ENCODE measurements around the gene FAM222A. TPM values are rescaled to one million over a fixed set of nuclear protein-coding genes. Genes with fewer than 3 reads are reported as not detected.

FAM222A gene
- total RNA-seq, 1 donor from 2014 or later, result 2.5 TPM

DNA sequence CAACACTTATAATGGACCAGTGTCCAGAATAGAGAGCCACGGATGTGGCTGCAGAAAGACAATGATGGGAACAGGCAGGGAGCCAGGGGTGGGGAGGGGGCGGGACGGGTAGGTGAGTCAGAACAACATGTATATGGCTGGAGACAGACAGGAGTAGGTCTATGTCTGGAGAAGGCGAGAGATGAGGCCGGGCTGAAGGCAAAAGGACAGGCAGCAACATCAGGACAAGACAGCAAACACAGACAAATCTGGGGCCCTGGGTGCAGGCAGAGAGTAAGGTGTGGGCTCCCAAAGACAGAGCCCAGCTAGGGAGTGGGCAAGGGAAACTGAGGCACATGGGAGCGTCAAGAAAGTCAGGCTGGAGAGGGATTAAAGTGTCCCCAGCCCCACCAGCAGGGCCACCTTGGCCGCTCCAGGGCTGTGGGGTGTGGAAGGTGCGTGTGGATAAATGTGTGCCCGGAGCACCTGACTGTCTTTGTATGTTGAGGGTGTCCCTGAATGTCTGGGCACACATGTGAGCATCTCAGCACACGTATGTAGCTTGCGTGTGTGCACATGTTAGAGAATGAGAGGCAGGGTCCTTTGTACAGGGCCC, 44.1 kb downstream of the FAM222A start:
- Histone ChIP-seq H3K4me2 (peak overlapping the region; percentile 45), H3K36me3 (no peaks in the 10 kb centered on the region), H3K4me3 (no peak overlapping the region), H3K4me1 (peaks cover 28% of the 10 kb centered on the region), H3K79me2 (ENCODE audit: low read depth) (no peaks in the 10 kb centered on the region), H3F3A (ENCODE audit: low read depth) (no peaks in the 10 kb centered on the region), H3K27ac (no peak overlapping the region), H2AFZ (replicated peaks) (no peak overlapping the region), H3K27me3 (no peaks in the 10 kb centered on the region), H4K20me1 (ENCODE audit: low read depth) (peaks cover 36% of the 10 kb centered on the region), H3K9ac (no peak overlapping the region), H3K9me3 (ENCODE audit: low read depth) (peaks cover 12% of the 10 kb centered on the region)
- Mint-ChIP-seq H3K4me1 (peaks cover 6% of the 10 kb centered on the region), H3K4me3 (no peak overlapping the region), H3K36me3 (peaks cover 13% of the 10 kb centered on the region), H3K27me3 (ENCODE audit: insufficient read depth, low read depth) (peaks cover 4% of the 10 kb centered on the region), H3K9me3 (peaks cover 15% of the 10 kb centered on the region), H3K27ac (no peak overlapping the region)
- TF ChIP-seq, protein P1, sequence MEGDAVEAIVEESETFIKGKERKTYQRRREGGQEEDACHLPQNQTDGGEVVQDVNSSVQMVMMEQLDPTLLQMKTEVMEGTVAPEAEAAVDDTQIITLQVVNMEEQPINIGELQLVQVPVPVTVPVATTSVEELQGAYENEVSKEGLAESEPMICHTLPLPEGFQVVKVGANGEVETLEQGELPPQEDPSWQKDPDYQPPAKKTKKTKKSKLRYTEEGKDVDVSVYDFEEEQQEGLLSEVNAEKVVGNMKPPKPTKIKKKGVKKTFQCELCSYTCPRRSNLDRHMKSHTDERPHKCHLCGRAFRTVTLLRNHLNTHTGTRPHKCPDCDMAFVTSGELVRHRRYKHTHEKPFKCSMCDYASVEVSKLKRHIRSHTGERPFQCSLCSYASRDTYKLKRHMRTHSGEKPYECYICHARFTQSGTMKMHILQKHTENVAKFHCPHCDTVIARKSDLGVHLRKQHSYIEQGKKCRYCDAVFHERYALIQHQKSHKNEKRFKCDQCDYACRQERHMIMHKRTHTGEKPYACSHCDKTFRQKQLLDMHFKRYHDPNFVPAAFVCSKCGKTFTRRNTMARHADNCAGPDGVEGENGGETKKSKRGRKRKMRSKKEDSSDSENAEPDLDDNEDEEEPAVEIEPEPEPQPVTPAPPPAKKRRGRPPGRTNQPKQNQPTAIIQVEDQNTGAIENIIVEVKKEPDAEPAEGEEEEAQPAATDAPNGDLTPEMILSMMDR (IDR thresholded peaks at IDR 0.05), result no peak
- TF ChIP-seq EZH2 (IDR thresholded peaks at IDR 0.05) (no peak), EZH2phosphoT487 (IDR thresholded peaks at IDR 0.05) (no peak)
- DNase-seq (ENCODE audit: low spot score), result no peak

DNA sequence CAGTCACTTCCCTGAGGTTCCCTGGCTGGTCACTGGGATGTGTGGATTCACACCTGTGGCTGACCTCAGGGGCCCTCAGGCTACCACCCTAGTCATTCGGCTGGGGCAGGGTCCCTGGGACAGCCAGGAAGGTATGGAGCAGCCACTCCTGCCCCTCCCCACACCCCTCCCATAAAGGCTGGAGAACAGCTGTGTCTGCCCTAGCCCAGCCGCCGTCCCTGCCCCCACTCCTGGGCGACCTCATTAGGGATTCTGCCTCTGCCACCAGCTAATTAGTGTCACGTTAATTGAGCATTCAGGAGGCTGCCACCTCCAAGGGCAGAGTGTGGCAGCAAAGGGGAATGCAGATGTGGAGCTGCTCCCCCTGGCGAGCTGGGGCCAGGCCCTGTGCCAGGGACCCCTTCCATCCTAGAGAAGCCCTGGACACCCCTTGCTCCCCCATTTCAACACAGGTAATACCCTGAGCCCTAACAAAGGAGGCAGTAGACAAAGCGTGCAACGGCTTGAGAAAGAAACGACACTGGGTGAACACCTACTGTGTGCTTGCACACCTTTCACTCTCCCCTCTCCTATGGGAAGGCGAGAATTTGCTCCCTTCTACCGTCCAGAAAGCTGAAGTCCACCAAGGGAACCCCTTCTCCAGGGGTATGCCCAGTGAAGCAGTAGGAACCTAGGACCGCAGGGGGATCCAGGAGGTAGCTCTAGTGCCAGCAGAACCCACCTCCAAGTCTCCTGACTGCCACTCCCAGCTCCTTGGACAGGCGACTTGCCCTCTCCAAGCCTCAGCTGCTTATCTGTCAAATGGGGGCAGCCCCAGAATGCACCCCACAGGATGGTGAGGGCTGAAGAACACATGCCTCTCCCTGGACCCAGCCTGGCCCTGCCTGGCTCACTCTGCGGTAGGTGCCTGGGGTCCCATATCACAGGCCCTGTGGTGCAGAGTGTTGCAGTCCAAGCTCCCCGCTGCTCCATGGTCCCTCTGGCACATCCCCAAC, 45.1 kb downstream of the FAM222A start:
- Histone ChIP-seq H3K4me1 (peaks cover 23% of the 10 kb centered on the region), H3K27ac (no peak overlapping the region), H2AFZ (replicated peaks) (no peak overlapping the region), H3K9ac (no peak overlapping the region), H3K27me3 (no peaks in the 10 kb centered on the region), H3K4me2 (peak overlapping the region; percentile 45), H3K9me3 (ENCODE audit: low read depth) (peaks cover 12% of the 10 kb centered on the region), H3K79me2 (ENCODE audit: low read depth) (no peaks in the 10 kb centered on the region), H4K20me1 (ENCODE audit: low read depth) (peaks cover 36% of the 10 kb centered on the region), H3K36me3 (no peaks in the 10 kb centered on the region), H3K4me3 (no peak overlapping the region), H3F3A (ENCODE audit: low read depth) (no peaks in the 10 kb centered on the region)
- peaks cover 13% of the 10 kb centered on the region for H3K36me3 Mint-ChIP-seq
- no peak for DNase-seq (ENCODE audit: low spot score)
- peak overlapping the region; percentile 66 for H3K27ac Mint-ChIP-seq
- peaks cover 7% of the 10 kb centered on the region for H3K27me3 Mint-ChIP-seq (ENCODE audit: insufficient read depth, low read depth)
- peaks cover 6% of the 10 kb centered on the region for H3K4me1 Mint-ChIP-seq
- peaks cover 15% of the 10 kb centered on the region for H3K9me3 Mint-ChIP-seq
- H3K4me3 Mint-ChIP-seq, result no peak overlapping the region
- TF ChIP-seq, protein P1 (IDR thresholded peaks at IDR 0.05), result peak; percentile 11
- TF ChIP-seq EZH2phosphoT487 (IDR thresholded peaks at IDR 0.05), result no peak

DNA sequence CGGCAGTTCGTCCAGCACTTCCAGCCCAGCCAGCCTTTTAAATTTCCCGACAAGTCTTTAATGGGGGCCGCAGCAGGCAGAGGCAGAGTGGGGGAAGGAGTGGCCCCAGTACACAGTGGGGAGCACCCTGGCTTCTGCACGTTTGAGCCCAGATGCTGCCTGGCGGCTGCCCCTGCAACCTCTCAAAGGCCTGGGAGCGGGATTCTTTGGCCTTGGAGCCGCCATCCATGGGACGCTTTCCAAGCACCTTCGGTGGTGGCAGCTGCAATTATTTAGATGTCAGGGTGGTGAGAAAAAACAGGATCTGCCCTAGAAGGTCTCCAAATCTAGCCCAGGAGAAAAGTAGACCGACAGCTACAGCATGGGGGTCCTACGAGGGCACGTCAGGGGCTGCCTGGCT, 46.0 kb downstream of the FAM222A start:
- Mint-ChIP-seq H3K27me3 (ENCODE audit: insufficient read depth, low read depth) (peaks cover 7% of the 10 kb centered on the region), H3K4me3 (no peak overlapping the region), H3K27ac (peak overlapping the region; percentile 66), H3K4me1 (peaks cover 6% of the 10 kb centered on the region), H3K9me3 (peaks cover 15% of the 10 kb centered on the region), H3K36me3 (peaks cover 13% of the 10 kb centered on the region)
- peaks cover 12% of the 10 kb centered on the region for H3K9me3 ChIP-seq (ENCODE audit: low read depth)
- no peak overlapping the region for H3K27ac ChIP-seq
- H3K4me1 ChIP-seq, result peaks cover 20% of the 10 kb centered on the region
- H2AFZ ChIP-seq (replicated peaks), result no peak overlapping the region
- no peaks in the 10 kb centered on the region for H3F3A ChIP-seq (ENCODE audit: low read depth)
- no peak overlapping the region for H3K9ac ChIP-seq
- no peak for DNase-seq (ENCODE audit: low spot score)
- peaks cover 36% of the 10 kb centered on the region for H4K20me1 ChIP-seq (ENCODE audit: low read depth)
- TF ChIP-seq EZH2phosphoT487 (IDR thresholded peaks at IDR 0.05), result no peak
- TF ChIP-seq, protein P1 (IDR thresholded peaks at IDR 0.05), result no peak
- TF ChIP-seq EZH2 (IDR thresholded peaks at IDR 0.05), result no peak
- no peaks in the 10 kb centered on the region for H3K79me2 ChIP-seq (ENCODE audit: low read depth)
- H3K36me3 ChIP-seq, result no peaks in the 10 kb centered on the region
- H3K4me2 ChIP-seq, result no peak overlapping the region
- no peaks in the 10 kb centered on the region for H3K27me3 ChIP-seq
- no peak overlapping the region for H3K4me3 ChIP-seq
